Measurements from ENCODE around the gene ONECUT1. TPM values are rescaled to one million over a fixed set of nuclear protein-coding genes. Genes with fewer than 3 reads are reported as not detected.

ONECUT1 gene
- total RNA-seq, 4 donors from 2014 or later, result not detected

- TF ChIP-seq POLR2A (IDR thresholded peaks at IDR 0.05), result no peak
- TF ChIP-seq, protein P1, sequence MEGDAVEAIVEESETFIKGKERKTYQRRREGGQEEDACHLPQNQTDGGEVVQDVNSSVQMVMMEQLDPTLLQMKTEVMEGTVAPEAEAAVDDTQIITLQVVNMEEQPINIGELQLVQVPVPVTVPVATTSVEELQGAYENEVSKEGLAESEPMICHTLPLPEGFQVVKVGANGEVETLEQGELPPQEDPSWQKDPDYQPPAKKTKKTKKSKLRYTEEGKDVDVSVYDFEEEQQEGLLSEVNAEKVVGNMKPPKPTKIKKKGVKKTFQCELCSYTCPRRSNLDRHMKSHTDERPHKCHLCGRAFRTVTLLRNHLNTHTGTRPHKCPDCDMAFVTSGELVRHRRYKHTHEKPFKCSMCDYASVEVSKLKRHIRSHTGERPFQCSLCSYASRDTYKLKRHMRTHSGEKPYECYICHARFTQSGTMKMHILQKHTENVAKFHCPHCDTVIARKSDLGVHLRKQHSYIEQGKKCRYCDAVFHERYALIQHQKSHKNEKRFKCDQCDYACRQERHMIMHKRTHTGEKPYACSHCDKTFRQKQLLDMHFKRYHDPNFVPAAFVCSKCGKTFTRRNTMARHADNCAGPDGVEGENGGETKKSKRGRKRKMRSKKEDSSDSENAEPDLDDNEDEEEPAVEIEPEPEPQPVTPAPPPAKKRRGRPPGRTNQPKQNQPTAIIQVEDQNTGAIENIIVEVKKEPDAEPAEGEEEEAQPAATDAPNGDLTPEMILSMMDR (IDR thresholded peaks at IDR 0.05), result no peak
- DNase-seq, result no peak
- 16% methylated on average over 29 to 44 of the region's 44 CpGs for WGBS, 2 donors
- Histone ChIP-seq H3K36me3 (no peaks in the 10 kb centered on the region), H3K4me1 (peaks cover 28 to 39% of the 10 kb centered on the region in 2 donors), H3K4me3 (replicated peaks in 1 of 3) (no peak overlapping the region), H3K27me3 (peaks cover 78% of the 10 kb centered on the region), H3K9me3 (no peaks in the 10 kb centered on the region), H3K27ac (no peak overlapping the region)
- intact Hi-C loops (cut with DNase I), result no loop called here
These were observed 11.0 kb upstream of the ONECUT1 start for GRCh38 chr15:52800828-52801747.

DNA sequence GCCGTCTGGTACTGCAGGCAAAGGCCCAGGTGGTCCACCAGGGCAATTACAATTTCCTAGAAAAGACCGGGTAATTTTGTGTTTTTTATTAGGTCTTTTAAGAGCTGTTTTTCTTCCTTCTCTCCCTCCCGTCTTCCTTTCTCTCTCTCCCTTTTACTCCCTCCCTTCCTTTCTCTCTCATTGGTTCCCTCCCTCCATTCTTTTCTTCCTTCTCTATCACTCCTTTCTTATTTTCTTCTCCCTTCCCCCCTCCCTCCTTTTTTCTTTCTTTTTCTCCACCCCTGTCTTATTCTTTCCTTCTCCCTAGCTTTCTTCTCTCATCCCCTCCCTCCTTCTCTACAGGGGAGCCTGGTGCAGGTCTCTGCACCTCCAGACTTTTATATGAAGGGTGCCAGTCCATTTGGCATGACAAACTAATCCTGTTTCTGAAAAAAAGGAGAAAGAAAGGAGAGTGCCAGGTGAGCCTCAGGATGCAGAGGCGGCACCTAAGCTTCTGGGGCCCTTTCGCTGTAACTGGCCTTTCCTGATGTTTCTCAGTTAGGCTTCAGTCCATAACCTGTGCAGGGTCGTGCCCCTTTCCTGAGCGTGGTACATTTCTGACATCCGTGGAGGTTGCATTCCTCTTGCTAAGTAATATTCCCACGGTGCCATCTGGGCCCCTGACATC, 9.1 kb upstream of the ONECUT1 start:
- H3K4me3 ChIP-seq (replicated peaks in 1 of 3), result no peak overlapping the region
- H3K36me3 ChIP-seq, result no peaks in the 10 kb centered on the region
- H3K4me1 ChIP-seq, result peaks cover 15 to 21% of the 10 kb centered on the region in 2 donors
- WGBS, 2 donors, result 17 to 19% methylated on average over 9 of the region's 9 CpGs
- peaks cover 78% of the 10 kb centered on the region for H3K27me3 ChIP-seq
- intact Hi-C loops (cut with DNase I), result no loop called here
- H3K27ac ChIP-seq, result no peak overlapping the region
- no peak for DNase-seq
- no peaks in the 10 kb centered on the region for H3K9me3 ChIP-seq
- TF ChIP-seq, protein P1 (IDR thresholded peaks at IDR 0.05), result no peak
- TF ChIP-seq POLR2A (IDR thresholded peaks at IDR 0.05), result no peak

DNA sequence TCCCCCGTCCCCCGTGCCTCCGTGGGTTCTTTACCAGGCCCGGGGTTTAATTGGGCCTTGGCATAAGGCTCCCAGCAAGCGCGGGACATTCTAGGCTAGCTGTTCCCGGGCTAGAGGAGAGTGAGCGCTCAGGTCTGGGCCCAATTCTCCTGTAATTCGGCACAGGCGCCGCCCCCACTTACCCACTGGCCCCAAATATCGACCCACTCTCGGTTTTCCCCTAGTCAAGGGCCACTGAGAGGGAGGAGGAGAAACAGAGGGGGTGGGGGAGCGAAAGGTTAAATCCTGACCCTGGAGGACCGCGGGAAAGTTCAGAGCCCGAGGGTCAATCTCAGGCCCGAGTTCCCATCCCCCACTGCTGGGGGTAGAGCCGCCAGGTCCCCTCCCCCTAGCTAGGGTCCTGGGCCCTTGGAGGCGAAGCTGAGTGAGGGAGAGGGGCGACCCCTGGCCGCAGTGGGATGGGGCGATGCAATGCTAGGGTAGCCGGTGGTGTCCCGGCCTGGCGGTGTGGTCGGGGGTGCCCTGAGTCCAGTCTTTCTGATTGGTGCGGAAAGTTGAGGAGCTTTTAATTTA, 8.5 kb upstream of the ONECUT1 start:
- H3K4me1 ChIP-seq, result peaks cover 11 to 16% of the 10 kb centered on the region in 2 donors
- H3K9me3 ChIP-seq, result no peaks in the 10 kb centered on the region
- intact Hi-C loops (cut with DNase I), result no loop called here
- H3K27ac ChIP-seq, result no peak overlapping the region
- H3K4me3 ChIP-seq (replicated peaks in 1 of 3), result no peak overlapping the region
- H3K36me3 ChIP-seq, result no peaks in the 10 kb centered on the region
- DNase-seq, result no peak
- TF ChIP-seq POLR2A (IDR thresholded peaks at IDR 0.05), result no peak
- TF ChIP-seq, protein P1 (IDR thresholded peaks at IDR 0.05), result no peak
- 7 to 8% methylated on average over 23 to 24 of the region's 28 CpGs for WGBS, 2 donors
- H3K27me3 ChIP-seq, result peaks cover 73% of the 10 kb centered on the region

- intact Hi-C loops (cut with DNase I), result no loop called here
These were observed 7.7 kb upstream of the ONECUT1 start for GRCh38 chr15:52797625-52798501.

More at GRCh38 chr15:52797625-52798501, 7.7 kb upstream of the ONECUT1 start:
- TF ChIP-seq, protein P1 (IDR thresholded peaks at IDR 0.05), result no peak
- TF ChIP-seq POLR2A (IDR thresholded peaks at IDR 0.05), result no peak
- Histone ChIP-seq H3K9me3 (no peaks in the 10 kb centered on the region), H3K4me1 (peaks cover 4 to 10% of the 10 kb centered on the region in 2 donors), H3K27me3 (peaks cover 66% of the 10 kb centered on the region), H3K4me3 (replicated peaks in 1 of 3) (no peak overlapping the region), H3K27ac (no peak overlapping the region), H3K36me3 (no peaks in the 10 kb centered on the region)
- DNase-seq, result no peak
- 8 to 9% methylated on average over 37 to 41 of the region's 45 CpGs for WGBS, 2 donors

Measured in thyroid gland (tissue), 4 donors.